Activated CD8-positive, alpha-beta memory T cell treated with anti-CD3 and anti-CD28 coated beads, Interleukin-2, amount 50 U/mL, for 1 hour (primary cell): Measurements from ENCODE around the gene KCNG4.
"Not testable (repeated sequence)": the region's sequence is repeated elsewhere in the genome, so short reads cannot be mapped to it uniquely, and the experiment has no call there.

Source experiments
- DNase-seq: peaks from one replicate; pipeline ENCODE4 v3.0.0-alpha.2; 2020; ENCODE audit errors: extremely low read depth

KCNG4 gene

GRCh38 chr16:84205976-84206691 is 33.7 kb downstream of the KCNG4 start:
- no peak for DNase-seq

- not testable (repeated sequence) for DNase-seq
Observed at GRCh38 chr16:84205123-84205522, 34.7 kb downstream of the KCNG4 start.

- not testable (repeated sequence) for DNase-seq
Observed at GRCh38 chr16:84204551-84204950, 35.3 kb downstream of the KCNG4 start.

- no peak for DNase-seq
Observed at GRCh38 chr16:84199861-84200260, 40.0 kb downstream of the KCNG4 start.

- no peak for DNase-seq
Observed at GRCh38 chr16:84199097-84199496, 40.7 kb downstream of the KCNG4 start.

GRCh38 chr16:84198401-84198800 is 41.4 kb downstream of the KCNG4 start:
- DNase-seq = no peak

GRCh38 chr16:84197466-84198128 is 42.2 kb downstream of the KCNG4 start:
- DNase-seq = no peak

- DNase-seq = no peak
Observed at GRCh38 chr16:84196727-84197394, 43.0 kb downstream of the KCNG4 start.

- DNase-seq = no peak
Observed at GRCh38 chr16:84196101-84196500, 43.7 kb downstream of the KCNG4 start.

- DNase-seq = no peak
Observed at GRCh38 chr16:84195201-84196093, 44.4 kb downstream of the KCNG4 start.

- DNase-seq = no peak
Observed at GRCh38 chr16:84194470-84195200, 45.2 kb downstream of the KCNG4 start.

- DNase-seq = no peak
Observed at GRCh38 chr16:84194018-84194417, 45.8 kb downstream of the KCNG4 start.

- no peak for DNase-seq
Observed at GRCh38 chr16:84193480-84193879, 46.3 kb downstream of the KCNG4 start.

GRCh38 chr16:84191466-84191865 is 48.3 kb downstream of the KCNG4 start:
- no peak for DNase-seq

GRCh38 chr16:84190731-84191388 is 49.0 kb downstream of the KCNG4 start, which contains the start of gene ADAD2:
Gene ADAD2 (plus strand): TSS chr16:84191157. CDS start chr16:84191231, 74 bp downstream.
- no peak for DNase-seq

GRCh38 chr16:84186685-84187437 is 53.0 kb downstream of the KCNG4 start, which contains the start of gene TAF1C:
Gene TAF1C (minus strand): TSS chr16:84187057. CDS start chr16:84184988, 2,069 bp downstream.
- peak; percentile 39 for DNase-seq

- no peak for DNase-seq
Observed at GRCh38 chr16:84184775-84185174, 55.0 kb downstream of the KCNG4 start.

- DNase-seq = no peak
Observed at GRCh38 chr16:84183911-84184591, 55.8 kb downstream of the KCNG4 start.

- DNase-seq = no peak
Observed at GRCh38 chr16:84183572-84183875, 56.3 kb downstream of the KCNG4 start.
